NCI-H187 (cell line): ENCODE measurements around the gene TMEM156.
"Not testable (repeated sequence)": the region's sequence is repeated elsewhere in the genome, so short reads cannot be mapped to it uniquely, and the experiment has no call there.

ENCODE experiments used
- DNase-seq, 2 experiments: peaks; one replicate each; lab custom pipeline; 2025; lab: John Stamatoyannopoulos, UW

TMEM156 gene

DNA sequence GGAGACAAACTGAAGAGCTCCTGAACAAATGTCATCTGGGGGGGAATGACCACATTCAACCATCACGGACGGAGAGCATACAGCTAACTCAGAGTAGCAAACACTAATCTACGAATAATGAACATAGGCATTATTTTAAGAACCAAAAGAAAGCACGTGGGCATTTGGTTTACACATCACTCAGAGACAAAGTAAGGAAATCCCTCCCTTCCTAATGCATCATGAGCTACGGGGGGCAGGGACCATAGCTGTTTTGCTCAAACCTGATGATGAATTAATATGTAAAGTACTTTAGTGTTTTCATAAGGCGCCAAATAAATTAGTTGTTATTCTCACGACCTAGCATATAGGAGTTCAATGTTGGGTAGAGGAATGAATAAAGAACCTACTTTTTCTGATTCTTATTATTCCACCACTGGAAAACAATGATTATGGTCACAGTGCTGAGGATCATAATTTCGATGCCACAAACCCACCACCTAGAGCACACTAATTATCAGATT lies 11.7 kb upstream of the TMEM156 start:
- no peak for DNase-seq

DNA sequence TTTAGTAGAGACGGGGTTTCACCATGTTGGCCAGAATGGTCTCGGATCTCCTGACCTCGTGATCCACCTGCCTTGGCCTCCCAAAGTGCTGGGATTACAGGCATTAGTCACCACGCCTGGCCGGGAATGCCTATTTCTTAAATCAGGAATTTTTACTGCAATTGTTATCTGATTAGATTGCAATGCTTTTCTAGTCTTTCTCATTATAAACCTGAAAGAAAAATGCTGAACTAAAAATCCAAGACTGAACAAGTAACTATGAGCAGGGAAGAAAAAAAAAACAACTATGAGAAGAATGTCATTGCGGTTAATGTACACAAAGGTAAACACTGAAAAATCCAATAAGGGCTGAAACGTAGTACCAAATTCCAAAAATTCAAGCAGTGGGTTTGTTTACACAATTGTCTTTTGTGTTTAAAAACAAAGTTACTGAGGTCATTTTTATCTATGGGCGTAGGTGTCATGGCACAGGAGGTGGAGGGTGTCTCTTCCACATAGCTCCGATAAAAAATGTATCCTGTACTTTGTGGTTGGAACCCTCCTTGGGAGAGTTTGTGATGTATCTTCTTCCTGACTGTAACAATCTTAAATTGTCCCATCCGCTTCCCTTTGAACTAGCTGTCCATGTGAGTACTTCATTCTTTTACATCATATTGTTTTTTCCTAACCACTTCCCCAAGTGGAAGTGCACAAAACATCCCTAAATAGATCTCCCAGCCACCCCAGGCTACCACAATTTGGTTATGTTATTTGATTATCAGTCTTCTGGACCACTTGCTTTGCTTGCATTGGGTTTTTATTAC lies 11.1 kb upstream of the TMEM156 start:
- DNase-seq: no peak

DNA sequence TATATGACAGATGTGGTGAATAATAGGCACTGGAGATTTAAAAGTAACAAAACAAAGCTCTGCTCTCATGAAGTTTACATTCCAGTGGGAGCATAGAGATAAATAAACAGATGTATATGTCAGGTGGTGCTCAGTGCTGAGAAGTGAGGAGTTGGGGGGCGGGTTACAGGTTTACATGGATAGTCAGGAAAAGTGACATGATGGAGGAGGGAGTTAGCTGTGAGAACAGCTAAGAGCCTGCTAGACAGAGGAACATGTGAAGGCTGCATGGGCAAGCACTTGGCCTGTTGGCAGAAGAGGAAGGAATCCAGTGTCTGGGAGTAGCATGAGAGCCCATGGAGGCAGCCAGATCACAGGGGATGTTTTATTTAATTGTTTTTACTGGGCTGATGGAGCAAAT lies 10.2 kb upstream of the TMEM156 start:
- no peak for DNase-seq

DNA sequence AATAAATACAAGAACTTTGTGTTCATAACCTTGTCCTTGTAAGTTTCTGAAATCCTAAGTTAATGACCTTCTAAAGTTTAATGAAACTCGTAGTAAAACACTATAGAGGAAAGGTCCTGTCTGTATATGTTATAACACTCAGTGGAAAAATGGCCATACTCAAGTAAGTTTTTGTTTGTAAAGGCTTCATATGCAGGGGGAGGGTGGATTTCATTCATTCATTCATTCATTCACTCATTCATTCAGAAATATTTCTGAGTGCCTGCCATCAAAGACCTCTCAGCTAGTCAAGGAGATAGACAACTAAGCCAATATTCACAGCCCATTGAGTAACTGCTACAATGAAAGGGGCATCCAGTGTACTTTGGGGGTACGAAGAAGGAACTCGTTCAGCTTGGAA lies 6.9 kb upstream of the TMEM156 start:
- no peak for DNase-seq

GRCh38 chr4:39037941-39038340 lies 5.7 kb upstream of the TMEM156 start:
- DNase-seq: no peak

DNA sequence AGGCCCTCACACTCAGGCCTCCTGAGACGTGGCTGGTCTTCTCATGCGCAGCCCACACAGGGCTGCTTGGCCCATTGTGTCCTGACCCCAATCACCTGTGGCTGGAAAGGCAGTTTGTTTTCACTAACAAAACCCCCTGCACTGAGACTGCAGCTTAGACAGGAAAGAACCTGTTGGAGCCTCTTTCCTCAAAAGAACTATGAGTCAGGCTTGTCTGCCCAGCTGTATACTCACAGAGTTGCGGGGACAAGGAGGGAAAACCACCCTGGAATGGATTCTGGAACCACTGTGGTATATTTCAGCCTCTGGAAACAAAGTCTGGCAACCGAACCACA lies 5.2 kb upstream of the TMEM156 start:
- DNase-seq: no peak

DNA sequence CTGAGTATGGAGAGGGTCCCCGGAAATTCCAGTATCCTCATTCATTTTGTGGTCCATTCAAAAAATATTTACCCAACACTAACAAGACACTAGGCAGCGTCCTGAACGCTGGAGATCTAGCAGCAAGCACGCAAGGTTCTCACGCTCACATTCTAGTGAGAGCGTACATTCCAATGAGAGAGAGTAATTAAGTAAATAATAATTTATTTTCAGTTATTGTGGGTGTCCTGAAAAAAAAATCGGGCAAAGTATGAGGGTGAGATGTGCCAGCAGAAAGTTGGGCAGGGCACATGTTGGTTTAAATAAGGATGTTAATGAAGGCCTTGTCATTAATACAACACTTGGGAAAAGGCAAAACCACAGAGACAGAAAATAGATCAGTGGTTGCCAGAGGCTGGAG lies 4.0 kb upstream of the TMEM156 start:
- no peak for DNase-seq

- DNase-seq: not testable (repeated sequence)
These were observed 604 bp downstream of the TMEM156 start for GRCh38 chr4:39031590-39032020.

DNA sequence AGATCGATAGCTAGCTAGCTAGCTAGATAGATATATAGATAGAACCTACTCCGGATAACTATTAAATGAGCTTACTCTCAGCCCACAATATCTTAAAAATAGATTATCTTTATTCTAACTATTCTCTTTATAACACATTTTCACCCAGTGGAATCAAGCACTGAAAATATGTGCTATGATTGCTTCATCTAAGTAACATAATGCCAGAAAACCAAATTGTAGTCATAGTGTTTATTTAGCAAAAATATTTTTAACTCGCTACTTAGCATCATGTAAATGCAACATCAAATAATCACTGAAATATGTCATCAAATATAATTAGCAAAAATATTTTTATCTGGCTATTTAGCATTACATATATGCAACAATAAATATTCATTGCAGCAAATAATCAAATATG lies 1.5 kb downstream of the TMEM156 start:
- no peak for DNase-seq

DNA sequence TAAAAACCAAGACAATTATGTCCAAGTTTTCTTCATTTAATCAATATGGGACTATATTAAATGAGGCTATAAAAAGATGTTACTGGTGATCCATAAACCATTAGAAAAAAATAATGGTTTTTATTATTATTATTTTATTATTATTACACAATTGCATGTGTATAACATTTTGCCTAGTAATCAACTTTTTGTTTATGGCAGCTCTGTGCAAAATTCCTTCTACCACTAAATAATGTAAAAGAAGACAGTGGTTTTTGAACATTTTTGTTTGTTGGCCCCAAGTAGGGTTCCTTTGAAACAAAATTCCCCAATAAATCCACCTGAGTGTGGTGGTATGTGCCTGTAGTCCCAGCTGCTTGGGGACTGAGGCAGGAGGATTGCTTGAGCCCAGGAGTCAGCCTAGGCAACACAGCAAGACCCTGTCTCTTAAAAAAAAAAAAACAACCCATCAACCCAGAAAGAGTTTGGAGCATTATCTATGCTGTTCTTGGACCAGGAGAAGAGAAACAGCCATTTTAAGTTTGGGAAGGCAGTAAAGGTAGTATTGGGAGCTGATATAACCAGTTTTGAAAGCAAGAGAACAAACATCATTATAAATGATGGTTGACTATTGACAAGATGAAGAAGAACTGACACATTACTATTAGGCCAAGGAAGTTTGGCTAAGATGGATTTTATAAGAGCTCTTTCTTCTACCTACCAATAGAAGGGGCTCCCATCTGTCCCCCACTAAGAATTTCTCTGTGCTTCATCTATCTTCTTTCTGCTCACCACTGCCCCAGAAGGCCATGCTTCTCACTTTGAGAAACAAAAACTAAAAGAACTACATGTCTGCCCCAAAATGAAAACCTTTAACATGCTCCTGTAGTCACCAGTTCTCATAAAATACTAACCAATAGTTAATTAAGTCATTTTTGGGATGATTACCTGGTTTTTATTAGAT lies 2.2 kb downstream of the TMEM156 start:
- no peak for DNase-seq

DNA sequence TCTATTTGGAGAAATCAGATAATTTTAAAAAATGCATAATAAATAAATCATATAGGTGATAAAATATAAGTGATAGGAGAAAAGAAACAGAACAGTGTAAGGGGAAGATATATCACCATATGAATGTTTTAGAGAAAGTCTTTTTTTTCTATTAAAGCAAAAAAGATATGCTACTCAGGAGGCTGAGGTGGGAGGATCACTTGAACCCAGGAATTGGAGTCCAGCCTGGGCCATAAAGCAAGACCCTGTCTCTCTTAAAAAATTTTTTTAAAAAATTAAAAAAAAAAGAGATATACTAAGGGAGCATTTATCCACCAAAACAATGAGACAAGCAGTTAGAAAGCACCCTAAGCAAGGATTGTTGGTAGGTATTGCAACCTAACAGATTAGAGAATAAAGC lies 6.1 kb downstream of the TMEM156 start:
- DNase-seq: no peak

GRCh38 chr4:39025552-39026085 lies 6.6 kb downstream of the TMEM156 start:
- DNase-seq: no peak

- DNase-seq: no peak
These were observed 7.8 kb downstream of the TMEM156 start for GRCh38 chr4:39024311-39024865.

GRCh38 chr4:39023059-39023458 lies 9.2 kb downstream of the TMEM156 start:
- no peak for DNase-seq

GRCh38 chr4:39022241-39022640 lies 10.0 kb downstream of the TMEM156 start:
- DNase-seq: no peak

DNA sequence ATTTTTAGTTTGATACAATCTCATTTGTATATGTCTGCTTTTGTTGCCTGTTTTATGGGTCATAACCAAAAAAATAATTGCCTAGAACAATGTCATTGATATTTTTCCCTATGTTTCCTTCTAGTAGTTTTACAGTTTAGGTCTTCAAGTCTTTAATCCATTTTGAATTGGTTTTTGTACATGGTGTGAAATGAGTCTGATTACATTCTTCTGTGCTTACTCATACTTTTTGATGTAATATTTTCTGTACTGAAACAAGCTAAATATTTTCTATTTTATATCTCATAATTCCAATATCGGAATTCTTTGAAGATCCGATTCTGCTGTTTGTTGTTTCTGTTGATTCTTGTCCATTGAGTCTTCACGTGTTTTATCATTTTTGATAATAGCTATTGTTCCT lies 10.6 kb downstream of the TMEM156 start:
- no peak for DNase-seq

- DNase-seq: no peak
These were observed 12.1 kb downstream of the TMEM156 start for GRCh38 chr4:39020130-39020529.

- no peak for DNase-seq
These were observed 18.2 kb downstream of the TMEM156 start for GRCh38 chr4:39014028-39014427.

DNA sequence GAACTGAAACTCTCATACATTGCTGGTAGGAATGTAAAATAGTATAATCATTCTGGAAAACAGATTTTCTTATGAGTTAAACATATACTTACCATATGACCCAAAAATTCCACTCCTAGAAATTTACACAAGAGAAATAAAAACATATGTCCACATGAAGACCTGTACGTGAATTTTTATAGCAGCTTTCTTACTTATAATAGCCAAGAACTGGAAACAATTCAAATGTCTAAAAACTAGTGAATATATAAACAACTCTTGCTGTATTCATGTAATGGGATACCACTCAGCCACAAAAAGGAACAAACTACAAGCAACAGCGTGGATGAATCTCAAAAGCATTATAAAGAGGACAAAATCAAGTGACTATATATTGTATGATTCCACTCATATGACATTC lies 27.5 kb downstream of the TMEM156 start:
- DNase-seq: no peak

- DNase-seq: not testable (repeated sequence)
These were observed 30.2 kb downstream of the TMEM156 start for GRCh38 chr4:39002058-39002457.

GRCh38 chr4:38995660-38996005 lies 36.6 kb downstream of the TMEM156 start:
- DNase-seq: no peak

DNA sequence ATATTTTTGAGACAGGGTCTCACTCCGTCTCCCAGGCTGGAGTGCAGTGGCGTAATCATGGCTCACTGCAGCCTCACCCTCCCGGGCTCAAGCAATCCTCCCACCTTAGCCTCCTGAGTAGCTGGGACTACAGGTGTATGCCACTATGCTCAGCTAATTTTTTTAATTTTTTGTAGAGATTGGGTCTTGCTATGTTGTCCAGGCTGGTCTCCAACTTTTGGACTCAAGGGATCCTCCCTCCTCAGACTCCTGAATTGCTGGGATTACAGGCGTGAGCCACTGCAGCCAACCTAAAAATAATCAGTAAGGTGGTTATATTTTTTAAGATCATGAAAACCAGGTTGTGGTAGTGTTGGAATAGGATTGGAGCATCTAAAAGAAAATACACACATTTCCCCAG lies 38.1 kb downstream of the TMEM156 start:
- no peak for DNase-seq

DNA sequence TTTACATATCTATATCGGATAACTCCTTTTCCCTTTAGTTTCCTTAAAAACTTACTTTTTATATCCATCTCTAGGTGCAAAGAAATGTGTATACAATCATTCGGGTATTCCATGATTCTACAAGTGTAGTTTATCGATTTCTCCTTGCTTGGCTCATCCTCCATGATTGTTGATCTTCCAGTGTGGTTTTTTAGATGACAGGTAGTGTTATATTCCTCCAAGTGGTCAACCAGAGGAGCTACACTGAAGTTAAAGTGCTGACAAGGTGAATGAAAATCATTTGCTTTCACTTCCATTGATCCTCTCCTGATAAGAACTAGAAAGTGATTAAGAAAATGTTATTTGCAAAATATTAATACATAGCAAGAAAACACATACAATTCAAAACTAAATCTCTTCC lies 38.5 kb downstream of the TMEM156 start:
- no peak for DNase-seq
